ENCODE results near the gene UBALD2. TPM values are rescaled to one million over a fixed set of nuclear protein-coding genes. Genes with fewer than 3 reads are reported as not detected.

UBALD2 gene
- total and polyA plus RNA-seq, 2 of the 13 experiments (the other 11 are each of a cell fraction or from before 2014, with no cell fraction given): 3.3 to 89.7 TPM

DNA sequence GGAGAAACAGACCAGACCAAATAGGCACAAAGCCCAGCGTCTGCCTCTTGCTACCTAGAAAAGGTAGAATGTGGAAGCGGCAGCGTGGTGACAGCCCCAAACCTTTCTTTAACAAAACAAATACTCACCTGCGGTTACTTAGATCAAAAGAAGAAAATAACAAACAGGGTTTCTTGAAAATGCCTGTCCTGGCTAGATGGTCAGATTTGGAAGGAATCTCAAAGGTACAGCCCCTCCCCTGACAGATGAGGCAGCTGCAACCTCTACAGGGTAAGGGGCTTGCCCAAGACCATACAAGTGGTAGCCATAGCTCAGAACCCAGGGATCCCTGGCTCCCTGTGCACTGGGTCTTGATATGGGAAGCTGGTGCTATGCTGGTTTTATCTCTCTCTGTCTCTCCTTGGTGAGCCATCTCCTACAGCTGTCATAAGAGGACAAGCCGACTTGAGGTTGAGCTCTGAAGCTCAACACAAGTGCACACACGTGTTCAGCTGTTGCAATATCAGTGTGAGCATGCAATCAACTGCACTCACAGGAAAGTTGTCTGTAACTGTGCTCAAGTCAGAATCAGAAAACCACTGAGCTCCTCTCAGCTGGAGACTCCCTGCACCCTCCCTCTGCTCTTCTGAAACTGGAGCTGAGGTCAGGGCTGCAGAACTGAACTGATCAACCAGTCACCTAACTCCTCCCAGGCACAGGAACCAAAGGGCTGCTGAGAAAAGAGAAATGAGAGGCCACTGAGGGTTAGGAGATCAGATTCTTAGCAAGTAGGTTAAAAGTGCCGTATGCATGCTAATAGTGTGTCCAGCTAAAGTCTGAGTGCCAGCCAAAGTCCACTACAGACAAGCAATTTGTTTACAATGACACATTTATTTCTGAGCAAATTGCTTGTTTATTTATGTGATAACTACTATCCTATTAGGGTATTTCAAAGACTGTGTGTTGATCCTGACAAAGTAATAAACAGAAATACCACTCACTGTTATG is 18.8 kb upstream of the UBALD2 start (continued):
- TF ChIP-seq TCF7 (IDR thresholded peaks at IDR 0.05; ENCODE audit: low read depth) (peak; percentile 59), IRX3 (CRISPR knock-in tag; IDR thresholded peaks at IDR 0.05; ENCODE audit: borderline replicate concordance, low read depth) (no peak), REXO4 (CRISPR knock-in tag; IDR thresholded peaks at IDR 0.05; ENCODE audit: borderline replicate concordance) (no peak), ZNF562 (CRISPR knock-in tag; IDR thresholded peaks at IDR 0.05; ENCODE audit: borderline replicate concordance) (no peak), ZNF7 (CRISPR knock-in tag; IDR thresholded peaks at IDR 0.05) (no peak)
- TF ChIP-seq, protein P1, sequence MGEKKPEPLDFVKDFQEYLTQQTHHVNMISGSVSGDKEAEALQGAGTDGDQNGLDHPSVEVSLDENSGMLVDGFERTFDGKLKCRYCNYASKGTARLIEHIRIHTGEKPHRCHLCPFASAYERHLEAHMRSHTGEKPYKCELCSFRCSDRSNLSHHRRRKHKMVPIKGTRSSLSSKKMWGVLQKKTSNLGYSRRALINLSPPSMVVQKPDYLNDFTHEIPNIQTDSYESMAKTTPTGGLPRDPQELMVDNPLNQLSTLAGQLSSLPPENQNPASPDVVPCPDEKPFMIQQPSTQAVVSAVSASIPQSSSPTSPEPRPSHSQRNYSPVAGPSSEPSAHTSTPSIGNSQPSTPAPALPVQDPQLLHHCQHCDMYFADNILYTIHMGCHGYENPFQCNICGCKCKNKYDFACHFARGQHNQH (CRISPR knock-in tag; IDR thresholded peaks at IDR 0.05): peak; percentile 56; the same call in 1 of the 2 replicates
- TF ChIP-seq, protein P2, sequence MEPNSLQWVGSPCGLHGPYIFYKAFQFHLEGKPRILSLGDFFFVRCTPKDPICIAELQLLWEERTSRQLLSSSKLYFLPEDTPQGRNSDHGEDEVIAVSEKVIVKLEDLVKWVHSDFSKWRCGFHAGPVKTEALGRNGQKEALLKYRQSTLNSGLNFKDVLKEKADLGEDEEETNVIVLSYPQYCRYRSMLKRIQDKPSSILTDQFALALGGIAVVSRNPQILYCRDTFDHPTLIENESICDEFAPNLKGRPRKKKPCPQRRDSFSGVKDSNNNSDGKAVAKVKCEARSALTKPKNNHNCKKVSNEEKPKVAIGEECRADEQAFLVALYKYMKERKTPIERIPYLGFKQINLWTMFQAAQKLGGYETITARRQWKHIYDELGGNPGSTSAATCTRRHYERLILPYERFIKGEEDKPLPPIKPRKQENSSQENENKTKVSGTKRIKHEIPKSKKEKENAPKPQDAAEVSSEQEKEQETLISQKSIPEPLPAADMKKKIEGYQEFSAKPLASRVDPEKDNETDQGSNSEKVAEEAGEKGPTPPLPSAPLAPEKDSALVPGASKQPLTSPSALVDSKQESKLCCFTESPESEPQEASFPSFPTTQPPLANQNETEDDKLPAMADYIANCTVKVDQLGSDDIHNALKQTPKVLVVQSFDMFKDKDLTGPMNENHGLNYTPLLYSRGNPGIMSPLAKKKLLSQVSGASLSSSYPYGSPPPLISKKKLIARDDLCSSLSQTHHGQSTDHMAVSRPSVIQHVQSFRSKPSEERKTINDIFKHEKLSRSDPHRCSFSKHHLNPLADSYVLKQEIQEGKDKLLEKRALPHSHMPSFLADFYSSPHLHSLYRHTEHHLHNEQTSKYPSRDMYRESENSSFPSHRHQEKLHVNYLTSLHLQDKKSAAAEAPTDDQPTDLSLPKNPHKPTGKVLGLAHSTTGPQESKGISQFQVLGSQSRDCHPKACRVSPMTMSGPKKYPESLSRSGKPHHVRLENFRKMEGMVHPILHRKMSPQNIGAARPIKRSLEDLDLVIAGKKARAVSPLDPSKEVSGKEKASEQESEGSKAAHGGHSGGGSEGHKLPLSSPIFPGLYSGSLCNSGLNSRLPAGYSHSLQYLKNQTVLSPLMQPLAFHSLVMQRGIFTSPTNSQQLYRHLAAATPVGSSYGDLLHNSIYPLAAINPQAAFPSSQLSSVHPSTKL (CRISPR knock-in tag; IDR thresholded peaks at IDR 0.05): peak; percentile 50; the same call in 1 of the 2 replicates
- TF ChIP-seq, protein P3, sequence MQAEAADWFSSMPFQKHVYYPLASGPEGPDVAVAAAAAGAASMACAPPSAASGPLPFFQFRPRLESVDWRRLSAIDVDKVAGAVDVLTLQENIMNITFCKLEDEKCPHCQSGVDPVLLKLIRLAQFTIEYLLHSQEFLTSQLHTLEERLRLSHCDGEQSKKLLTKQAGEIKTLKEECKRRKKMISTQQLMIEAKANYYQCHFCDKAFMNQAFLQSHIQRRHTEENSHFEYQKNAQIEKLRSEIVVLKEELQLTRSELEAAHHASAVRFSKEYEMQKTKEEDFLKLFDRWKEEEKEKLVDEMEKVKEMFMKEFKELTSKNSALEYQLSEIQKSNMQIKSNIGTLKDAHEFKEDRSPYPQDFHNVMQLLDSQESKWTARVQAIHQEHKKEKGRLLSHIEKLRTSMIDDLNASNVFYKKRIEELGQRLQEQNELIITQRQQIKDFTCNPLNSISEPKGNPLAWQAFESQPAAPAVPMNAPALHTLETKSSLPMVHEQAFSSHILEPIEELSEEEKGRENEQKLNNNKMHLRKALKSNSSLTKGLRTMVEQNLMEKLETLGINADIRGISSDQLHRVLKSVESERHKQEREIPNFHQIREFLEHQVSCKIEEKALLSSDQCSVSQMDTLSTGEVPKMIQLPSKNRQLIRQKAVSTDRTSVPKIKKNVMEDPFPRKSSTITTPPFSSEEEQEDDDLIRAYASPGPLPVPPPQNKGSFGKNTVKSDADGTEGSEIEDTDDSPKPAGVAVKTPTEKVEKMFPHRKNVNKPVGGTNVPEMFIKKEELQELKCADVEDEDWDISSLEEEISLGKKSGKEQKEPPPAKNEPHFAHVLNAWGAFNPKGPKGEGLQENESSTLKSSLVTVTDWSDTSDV (CRISPR knock-in tag; IDR thresholded peaks at IDR 0.05): no peak
- TF ChIP-seq, protein P4, sequence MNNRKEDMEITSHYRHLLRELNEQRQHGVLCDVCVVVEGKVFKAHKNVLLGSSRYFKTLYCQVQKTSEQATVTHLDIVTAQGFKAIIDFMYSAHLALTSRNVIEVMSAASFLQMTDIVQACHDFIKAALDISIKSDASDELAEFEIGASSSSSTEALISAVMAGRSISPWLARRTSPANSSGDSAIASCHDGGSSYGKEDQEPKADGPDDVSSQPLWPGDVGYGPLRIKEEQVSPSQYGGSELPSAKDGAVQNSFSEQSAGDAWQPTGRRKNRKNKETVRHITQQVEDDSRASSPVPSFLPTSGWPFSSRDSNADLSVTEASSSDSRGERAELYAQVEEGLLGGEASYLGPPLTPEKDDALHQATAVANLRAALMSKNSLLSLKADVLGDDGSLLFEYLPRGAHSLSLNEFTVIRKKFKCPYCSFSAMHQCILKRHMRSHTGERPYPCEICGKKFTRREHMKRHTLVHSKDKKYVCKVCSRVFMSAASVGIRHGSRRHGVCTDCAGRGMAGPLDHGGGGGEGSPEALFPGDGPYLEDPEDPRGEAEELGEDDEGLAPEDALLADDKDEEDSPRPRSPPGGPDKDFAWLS (CRISPR knock-in tag; IDR thresholded peaks at IDR 0.05; ENCODE audit: borderline replicate concordance): no peak
- TF ChIP-seq, protein P5, sequence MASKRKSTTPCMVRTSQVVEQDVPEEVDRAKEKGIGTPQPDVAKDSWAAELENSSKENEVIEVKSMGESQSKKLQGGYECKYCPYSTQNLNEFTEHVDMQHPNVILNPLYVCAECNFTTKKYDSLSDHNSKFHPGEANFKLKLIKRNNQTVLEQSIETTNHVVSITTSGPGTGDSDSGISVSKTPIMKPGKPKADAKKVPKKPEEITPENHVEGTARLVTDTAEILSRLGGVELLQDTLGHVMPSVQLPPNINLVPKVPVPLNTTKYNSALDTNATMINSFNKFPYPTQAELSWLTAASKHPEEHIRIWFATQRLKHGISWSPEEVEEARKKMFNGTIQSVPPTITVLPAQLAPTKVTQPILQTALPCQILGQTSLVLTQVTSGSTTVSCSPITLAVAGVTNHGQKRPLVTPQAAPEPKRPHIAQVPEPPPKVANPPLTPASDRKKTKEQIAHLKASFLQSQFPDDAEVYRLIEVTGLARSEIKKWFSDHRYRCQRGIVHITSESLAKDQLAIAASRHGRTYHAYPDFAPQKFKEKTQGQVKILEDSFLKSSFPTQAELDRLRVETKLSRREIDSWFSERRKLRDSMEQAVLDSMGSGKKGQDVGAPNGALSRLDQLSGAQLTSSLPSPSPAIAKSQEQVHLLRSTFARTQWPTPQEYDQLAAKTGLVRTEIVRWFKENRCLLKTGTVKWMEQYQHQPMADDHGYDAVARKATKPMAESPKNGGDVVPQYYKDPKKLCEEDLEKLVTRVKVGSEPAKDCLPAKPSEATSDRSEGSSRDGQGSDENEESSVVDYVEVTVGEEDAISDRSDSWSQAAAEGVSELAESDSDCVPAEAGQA (IDR thresholded peaks at IDR 0.05; ENCODE audit: low read depth): no peak
- TF ChIP-seq, protein P5 (CRISPR knock-in tag; IDR thresholded peaks at IDR 0.05; ENCODE audit: borderline replicate concordance): no peak

All from HepG2 (cell line).